GOT3 (cell line): Measurements from ENCODE around the gene NELFB.

ENCODE experiments used
- DNase-seq: peaks from one replicate; lab custom pipeline; 2025; ENCODE audit warnings: mixed read lengths; lab: John Stamatoyannopoulos, UW

Gene NELFB

DNA sequence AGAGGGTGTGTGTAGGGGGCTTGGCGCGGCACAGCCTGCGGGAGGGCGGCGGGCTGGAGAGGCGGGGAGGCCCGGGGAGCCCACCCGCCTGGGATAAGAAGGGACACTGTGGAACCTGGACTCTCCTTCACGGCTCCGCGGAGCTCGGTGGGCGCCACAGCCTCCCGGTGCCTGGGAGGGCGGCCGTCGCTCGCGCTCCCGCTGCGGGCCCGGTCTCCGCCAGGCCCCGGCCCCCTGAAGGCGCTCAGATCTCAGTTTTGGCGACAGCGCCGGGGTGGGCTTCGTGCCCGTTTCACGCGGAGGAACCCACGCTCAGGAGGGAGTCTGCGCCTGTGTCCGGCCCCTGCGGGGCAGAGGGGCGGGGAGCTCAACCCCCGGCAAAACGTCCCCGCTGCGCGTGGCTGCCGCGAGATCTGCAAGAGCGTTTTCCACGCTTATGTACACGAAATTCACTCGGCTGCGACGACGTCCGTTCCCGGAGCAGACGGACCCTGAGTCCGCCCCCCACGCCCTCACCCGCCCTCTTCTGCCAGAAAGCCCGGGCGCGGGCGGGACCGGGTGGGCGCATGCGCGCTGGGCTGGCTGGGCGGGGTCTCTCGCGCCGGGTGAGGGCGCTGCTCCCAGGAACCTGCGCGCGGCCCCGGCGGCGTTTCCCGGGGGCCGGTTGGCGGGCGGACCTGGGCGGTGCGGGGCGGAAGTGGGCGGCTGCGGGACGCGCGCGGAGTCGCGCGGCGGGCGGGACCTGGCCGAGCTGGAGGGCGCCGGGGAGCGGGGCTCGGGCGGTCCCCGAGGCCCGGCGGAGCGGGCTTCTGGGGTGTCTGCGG is at the start of gene NELFB:
Gene NELFB, plus strand, starts transcription at position 704 of the 824 bp plus-strand sequence.
- peak; percentile 85 for DNase-seq

DNA sequence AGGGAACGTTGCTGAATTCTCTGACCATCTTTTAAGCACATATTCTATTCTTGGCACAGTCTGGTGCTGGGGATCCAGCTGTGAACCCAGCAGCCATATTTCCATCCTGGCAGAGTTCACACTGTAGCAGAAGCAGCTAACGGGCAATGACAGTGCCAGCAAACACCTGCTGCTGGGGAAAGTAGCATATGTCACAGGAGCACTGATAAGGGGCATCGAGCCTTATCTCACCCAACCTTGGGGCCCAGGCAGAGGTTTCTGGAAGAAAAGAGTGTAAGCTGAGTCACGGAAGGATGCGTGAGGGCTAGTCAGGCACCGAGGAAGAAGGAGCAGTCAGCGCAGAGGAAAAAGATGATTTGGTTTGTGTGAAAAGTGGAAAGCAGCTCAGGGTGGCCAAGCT is 48.5 kb upstream of the NELFB start:
- DNase-seq: no peak

DNA sequence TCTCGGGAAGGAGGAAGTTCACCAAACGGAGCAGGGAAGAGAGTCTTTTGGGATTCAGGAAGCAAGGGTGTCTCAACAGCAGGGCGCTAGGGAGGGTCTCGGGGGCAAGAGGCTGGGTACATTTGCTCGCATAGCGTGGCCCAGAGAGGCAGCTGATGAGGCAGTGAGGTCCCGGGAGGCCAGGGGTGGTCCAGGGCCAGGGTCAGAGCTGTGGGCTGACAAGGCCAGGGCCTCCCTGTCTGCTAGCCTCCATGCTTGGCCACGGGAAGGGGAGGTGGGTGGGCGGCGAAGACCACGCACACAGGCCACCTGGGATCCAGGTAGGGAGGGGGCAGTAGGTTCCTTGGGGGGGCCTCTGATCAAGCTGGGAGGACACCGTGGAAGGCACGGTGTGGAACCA is 43.6 kb upstream of the NELFB start:
- no peak for DNase-seq

DNA sequence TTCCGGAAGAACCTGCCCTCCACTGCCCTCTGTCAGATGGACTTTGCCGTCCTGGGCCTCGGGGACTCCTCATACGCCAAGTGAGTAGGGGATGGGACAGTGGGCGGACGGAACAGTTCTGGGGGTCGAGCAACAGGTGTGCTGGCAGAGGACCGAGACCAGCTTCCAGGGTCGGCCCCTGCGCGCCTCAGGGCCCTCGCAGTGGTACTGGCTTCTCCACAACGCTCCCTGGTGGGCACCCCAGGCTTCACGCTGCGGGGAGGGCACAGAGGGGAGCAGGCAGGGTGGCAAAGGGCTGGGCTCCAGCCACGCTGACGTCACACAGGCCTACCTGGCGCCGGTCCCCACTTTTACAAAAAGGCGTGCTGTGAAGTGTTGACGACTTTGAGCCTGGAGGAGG is 42.6 kb upstream of the NELFB start:
- DNase-seq: no peak

DNA sequence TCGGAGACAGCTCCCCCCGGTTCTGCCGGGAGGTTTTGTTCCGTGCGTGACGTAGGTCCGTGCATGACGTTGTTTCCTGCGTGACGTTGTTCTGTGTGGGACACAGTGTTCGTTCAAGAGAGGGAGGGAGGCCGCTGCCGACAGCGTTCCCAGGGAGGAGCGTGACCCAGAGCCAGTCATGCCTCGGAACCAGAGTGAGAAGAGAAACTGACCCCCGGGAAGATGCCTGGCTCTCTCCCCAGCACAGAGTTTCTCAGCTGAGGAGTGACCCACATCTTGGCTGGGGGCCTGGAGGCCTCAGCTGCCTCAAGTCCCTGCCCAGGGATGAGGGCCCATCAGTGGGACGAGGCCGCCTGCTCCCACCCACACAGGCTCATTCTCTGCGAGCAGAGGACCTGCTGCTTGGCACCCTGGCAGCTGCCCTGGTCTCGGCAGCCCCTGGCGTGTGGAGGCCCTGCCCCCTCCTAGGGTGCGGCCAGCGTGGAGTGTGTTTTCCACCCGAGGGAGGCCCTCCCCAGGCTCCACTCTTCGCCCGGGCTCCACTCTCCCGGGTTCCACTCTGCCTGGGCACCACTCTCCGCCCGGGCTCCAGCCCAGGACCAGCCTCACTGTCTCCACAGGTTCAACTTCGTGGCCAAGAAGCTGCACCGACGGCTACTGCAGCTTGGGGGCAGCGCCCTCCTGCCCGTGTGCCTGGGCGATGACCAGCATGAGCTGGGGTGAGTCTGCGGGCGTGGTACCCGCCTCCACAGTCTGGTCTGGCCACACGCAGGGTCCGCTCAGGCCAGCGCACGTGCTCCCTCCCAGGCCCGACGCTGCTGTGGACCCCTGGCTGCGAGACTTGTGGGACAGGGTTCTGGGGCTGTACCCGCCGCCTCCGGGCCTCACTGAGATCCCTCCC is 41.7 kb upstream of the NELFB start:
- DNase-seq: no peak

DNA sequence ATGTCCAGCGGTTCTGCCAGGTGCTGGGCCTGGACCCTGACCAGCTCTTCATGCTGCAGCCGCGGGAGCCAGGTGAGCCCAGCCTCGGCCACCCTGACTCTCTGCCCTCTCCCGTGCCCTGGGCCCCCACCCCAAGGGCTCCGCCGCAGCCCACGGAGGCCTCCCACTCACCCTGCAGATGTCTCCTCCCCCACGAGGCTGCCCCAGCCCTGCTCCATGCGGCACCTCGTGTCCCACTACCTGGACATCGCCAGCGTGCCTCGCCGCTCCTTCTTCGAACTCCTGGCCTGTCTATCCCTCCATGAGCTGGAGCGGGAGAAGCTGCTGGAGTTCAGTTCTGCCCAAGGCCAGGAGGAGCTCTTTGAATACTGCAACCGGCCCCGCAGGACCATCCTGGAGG is 40.5 kb upstream of the NELFB start:
- DNase-seq: no peak

DNA sequence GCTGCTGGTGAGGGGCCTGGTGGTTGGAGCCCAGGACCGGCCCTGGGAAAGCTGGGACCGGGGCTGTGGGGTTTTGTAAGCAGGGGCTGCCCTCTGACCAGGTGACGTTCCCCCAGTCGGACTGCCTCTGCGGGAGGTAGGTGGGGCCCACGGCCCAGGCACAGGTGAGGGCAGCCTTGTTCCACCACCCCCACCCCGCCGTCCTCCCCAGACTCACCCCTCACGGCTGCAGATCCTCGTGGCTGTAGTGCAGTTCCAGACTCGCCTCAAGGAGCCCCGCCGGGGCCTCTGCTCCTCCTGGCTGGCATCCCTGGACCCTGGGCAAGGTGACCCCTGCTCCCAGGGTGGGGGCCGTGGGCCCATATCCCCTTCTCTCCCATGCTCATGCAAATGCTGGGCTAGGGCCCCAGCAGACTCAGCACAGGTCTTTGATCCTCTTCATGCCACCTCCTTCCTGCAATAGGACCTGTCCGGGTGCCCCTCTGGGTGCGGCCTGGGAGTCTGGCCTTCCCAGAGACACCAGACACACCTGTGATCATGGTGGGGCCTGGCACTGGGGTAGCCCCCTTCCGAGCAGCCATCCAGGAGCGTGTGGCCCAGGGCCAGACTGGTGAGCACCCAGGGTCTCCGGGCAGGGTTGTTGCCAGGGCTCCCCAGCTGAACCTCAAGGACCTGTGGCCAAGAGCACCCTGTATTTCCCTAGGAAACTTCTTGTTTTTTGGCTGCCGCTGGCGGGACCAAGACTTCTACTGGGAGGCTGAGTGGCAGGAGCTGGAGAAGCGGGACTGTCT is 39.7 kb upstream of the NELFB start:
- no peak for DNase-seq

DNA sequence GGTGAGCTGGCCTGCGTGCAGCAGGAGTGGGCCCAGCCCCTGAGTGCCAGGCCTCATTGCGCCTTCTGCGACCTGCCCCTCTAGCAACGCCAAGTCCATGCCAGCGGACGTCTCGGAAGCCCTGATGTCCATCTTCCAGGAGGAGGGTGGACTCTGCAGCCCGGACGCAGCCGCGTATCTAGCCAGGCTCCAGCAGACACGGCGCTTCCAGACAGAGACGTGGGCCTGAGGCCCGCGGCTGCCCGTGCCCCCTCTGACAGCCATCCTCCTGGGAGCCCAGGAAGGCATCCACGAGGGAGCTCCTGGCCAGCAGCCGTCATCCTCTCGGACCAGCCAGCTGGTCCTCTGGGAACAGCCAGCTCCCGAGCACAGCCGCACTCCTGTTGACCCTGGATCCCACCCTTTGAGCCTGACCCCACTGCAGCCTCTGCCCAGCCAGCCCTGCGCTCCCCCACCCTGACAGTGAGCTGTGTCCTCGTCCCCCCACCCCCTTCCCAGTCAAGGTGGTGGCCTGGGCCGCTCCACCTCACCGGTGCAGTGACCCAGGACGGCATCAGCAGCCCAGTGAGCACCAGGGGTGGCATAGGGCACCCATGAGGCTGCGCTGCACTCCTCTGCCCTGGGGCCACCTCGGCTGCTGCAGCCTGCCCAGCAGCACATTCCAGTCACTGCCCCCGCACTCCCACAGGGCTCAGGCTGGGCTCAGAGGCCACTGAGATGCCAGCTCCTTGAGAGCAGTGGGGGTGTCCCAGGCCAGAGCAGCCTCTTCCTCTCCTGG is 38.8 kb upstream of the NELFB start:
- DNase-seq: no peak

DNA sequence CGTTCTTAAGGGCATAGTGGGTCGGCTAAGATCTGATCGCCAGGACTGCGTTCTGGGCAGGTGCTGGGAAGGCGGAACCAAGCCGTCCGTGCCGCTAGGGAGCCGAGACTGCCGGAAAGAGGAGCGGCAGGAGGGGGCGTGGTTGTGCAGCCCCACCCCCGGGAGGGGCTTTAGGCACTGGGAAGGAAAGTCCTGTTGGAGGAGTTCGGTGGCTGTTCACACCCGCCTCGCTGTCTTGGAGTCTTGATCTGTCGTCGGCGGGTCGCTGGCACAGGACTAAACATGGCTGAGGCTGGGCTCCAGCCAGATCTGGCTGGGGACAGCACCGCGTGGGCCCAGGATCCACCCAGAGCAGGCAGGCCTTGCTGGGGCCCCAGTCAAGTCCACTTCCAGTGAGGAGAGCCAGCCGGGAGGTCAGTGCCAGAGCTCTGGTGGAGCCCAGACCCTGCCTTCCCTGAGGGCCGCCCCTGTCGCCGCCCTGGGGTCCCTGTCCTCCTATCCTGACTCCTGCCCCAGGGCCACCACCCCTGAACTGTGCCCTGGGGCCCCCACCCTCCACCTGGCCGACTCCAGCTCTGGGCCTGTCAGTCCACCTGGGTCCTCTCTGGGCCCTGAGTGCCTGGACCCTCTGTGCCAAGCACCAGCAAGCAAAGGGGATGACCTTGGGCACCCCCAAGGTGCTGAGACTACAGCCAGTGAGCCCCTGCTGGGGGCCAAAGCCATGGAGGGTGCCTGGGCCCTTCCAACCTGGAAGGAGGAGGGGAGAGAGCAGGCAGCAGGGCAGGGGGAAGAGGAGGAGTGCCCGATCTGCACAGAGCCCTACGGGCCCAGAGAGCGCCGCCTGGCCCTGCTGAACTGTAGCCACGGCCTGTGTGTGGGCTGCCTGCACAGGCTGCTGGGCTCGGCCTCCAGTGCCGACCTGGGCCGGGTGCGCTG is 37.6 kb upstream of the NELFB start:
- DNase-seq: no peak

DNA sequence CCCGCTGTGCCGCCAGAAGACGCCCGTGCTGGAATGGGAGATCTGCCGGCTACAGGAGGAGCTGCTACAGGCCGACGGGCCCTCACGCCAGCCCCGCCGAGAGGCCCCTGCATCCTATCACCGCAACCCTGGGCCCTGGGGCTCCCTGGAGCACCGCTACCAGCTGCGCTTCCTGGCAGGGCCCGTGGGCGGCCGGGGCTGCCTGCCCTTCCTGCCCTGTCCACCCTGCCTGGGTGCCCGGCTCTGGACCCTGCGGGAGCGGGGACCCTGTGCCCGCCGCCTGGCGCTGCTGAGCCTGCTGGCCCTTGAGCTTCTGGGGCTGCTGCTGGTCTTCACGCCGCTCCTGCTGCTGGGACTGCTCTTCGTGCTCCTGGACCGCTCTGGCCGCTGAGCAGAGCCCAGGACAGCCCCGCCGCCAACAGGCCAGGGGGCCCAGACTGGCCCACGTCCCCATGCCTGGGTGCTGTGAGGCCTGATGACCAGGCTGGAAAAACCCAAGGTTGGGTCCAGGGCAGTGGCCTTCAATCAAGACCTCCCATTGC is 36.8 kb upstream of the NELFB start:
- no peak for DNase-seq

DNA sequence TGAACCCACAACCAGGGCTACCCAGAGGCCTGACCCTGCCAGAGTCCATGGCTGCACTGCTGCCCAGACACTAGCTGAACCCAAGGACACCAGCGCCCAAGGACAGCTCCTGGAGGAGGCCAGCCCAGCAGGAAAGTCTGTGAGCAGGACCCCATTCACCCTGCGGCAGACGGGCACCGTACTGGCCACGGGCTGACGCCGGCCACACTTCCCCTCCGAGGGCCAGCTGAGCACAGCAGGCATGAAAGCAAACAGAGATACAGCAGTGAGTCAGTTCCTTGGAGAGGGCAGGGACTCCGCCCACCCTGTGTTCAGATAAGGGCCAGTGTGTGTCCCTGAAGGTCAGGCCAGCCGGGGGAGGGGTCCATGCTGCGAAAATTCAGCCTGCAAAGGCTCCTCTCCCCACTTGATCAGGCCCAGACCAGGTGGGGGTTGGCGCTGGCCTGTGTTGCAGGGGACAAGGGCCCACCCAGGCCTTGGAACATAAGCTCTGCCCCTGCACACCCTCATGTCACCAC is 36.3 kb upstream of the NELFB start:
- no peak for DNase-seq

DNA sequence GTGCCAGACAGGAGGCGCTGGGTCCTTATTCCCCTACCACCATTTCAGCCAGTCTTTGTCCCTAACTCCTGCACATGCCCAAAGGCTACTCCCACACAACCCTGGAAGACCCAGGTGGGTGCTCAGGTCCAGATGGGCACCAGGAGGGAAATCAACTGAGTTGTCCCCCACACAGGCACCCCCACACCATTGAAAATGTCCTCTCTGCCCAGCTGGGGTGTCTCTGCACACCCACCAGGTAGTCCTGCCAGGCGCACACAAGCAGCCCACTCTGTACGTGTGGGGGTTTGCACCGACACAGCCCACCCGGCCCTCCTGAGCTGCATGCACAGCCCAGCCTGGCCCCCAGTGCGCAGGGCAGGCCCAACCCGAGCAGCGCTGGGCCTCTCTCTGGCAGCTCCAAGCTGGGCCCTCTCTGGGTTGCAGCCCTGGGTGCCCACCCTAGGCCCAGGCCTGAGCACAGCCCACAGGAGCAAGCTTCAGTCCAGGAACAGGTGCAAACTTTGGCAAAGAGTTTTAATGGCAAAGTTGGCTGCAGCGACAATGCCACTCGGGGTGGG is 35.3 kb upstream of the NELFB start:
- DNase-seq: no peak

DNA sequence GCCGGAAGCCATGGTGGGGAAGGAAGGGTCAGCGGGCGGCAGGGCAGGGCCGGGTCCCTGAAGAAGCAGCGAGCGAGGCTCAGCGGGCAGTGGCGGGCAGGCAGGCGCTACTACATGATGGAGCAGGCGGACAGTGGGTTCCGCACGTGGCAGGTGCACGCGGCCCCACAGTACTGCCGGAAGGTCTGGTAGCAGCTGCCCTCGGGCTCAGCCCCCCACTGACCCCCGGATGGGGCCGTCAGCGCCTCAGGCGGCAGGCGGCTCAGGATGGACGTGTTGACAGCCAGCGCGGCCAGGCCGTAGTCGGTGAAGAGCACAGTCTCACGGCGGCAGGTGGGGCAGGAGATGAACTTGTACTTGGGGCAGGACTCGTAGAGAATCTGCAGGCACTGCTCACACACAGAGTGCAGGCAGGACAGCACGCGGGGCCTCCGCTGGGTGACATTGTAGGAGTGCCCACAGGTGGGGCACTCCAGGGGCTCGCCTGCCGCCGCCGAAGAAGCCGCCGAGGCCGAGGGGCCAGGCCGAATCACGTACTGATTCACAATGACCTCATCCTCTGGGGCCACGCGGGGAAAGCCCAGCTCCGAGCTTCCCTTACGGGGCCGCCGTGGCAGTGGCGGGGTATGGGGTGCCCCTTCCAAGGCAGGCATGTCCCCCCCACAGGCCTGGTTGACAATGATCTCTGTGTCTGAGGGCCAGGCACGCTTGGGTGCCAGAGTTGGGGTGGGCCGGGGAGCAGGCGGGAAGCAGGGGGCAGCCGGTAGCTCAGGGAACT is 34.6 kb upstream of the NELFB start:
- DNase-seq: no peak

DNA sequence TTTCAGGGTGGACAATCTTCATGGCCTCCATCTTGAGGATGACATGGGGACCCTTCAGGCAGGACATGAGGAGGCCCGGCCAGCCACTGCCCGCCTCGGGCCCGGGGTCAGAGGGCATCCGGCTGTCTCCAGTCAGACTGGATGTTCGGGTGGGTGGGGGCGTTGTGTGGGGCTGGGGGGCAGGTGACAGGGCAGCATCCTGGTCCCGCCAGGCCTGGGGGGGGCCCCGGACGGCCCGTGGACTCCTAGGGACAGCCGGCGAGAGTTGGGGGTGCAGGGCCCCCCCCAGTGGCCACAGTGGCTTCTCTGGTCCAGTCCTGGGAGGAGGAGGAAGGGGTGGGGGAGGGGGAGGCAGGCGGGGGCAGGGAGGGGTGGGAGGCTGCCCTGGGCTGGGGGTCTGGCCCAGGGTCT is 34.0 kb upstream of the NELFB start:
- no peak for DNase-seq

DNA sequence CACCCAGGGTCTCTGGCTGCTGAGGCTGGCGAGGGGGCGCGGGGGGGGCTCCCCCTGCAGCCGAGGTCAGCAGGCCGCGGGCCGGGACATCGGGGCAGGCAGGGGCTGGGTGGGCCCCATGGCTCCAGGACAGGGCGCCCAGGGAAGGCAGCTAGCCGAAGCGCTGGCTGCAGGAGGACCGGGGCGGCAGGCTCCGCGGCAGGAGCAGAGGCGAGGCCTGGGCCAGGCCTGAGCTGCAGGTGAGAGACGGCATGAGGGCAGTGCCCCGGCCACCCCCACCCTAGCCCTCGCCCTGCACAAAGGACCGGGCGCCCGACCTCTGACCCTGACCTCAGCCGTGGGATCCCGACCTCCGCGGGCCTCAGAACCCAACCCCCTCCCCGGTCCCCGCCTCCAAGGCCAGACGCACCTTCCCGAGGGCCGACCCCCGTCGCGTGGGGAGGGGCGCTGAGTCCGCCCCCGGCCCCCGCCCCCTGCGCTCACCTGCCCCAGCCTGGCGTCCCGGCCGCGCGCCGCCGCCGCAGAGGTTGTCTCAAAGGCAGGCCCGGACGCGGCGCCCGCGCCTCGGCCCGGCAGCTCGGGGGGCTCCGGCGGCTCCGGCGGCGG is 33.5 kb upstream of the NELFB start:
- no peak for DNase-seq

DNA sequence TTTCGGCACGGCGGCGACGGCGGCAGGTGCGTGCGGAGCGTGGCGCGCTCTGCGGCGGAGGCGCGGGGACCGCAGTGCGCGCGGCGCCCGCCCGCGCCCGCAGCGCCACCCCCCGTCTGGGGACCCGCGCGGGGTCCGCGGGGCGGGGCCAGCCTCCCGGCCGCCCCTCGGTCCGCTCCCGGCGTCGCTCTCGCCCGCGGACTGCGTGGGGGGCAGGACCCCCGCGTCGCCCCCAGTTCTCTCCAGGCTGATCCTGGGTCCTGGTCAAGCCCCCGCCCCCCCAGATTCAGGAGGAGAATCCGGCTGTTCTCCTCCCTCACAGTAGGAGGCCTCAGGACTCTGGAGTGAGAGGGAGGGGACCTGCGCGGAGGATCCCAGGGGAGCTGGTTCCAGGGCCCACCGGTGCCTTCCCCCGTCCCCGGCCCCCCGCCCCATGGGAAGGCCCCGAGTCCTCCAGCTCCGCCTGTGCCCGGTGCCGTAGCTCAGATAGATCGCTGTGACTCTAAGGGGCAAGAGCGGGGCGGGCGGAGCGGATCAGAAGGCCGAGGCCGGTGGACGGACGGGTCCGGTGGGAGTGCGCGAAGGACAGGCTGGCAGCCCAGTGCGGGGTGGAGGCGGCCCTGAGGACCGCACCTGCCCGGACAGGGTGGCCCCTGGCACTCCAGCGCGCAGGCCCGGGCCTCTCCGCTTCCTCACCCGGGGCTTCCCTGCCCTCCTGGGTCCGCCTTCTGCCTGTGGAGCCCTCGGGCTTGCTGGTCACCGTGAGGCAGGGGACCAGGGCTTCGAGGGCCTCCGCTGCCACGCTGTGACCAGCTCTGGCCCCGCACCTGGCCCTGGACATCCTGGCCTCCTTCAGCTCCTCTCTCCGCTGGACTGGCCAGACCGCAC is 32.7 kb upstream of the NELFB start, which contains the start of gene RNF208:
Gene RNF208, minus strand, starts transcription at position 51 of the 888 bp plus-strand sequence. CDS start 1,028 bp downstream, outside the sequence.
- DNase-seq: no peak
